H9 (cell line): ENCODE results near the gene LRP3. TPM values are rescaled to one million over a fixed set of nuclear protein-coding genes. Genes with fewer than 3 reads are reported as not detected.

Experiments used
- DNase-seq: peaks from one replicate; pipeline ENCODE4 v3.0.0-alpha.2; 2017
- H2AFZ ChIP-seq: one replicate; pipeline ENCODE4 v1.6.1; 2013; ENCODE audit warnings: mild to moderate bottlenecking, low read length, control low read depth, moderate library complexity
- H2AK5ac ChIP-seq: 2 replicates; pipeline ENCODE4 v1.6.1; 2013; ENCODE audit warnings: low read length, control low read depth, mixed read lengths; ENCODE audit not compliant: insufficient read length
- H2BK120ac ChIP-seq: one replicate; pipeline ENCODE4 v1.6.1; 2013; ENCODE audit warnings: low read depth, mild to moderate bottlenecking, low read length, control low read depth, inconsistent platforms; ENCODE audit not compliant: poor library complexity, severe bottlenecking
- H2BK12ac ChIP-seq: 2 replicates; pipeline ENCODE4 v1.6.1; 2013; ENCODE audit warnings: low read length, control low read depth, mixed read lengths, low read depth; ENCODE audit not compliant: insufficient read length
- H2BK15ac ChIP-seq: 2 replicates; pipeline ENCODE4 v1.6.1; 2013; ENCODE audit warnings: low read depth, low read length, control low read depth
- H2BK20ac ChIP-seq: one replicate; pipeline ENCODE4 v1.6.1; 2013; ENCODE audit warnings: low read depth, mild to moderate bottlenecking, low read length, control low read depth, inconsistent platforms; ENCODE audit not compliant: poor library complexity, severe bottlenecking
- H2BK5ac ChIP-seq: 2 replicates; pipeline ENCODE4 v1.6.1; 2013; ENCODE audit warnings: low read length, control low read depth, mixed read lengths; ENCODE audit not compliant: insufficient read length
- H3K14ac ChIP-seq: 2 replicates; pipeline ENCODE4 v1.6.1; 2013; ENCODE audit warnings: low read length, control low read depth; ENCODE audit not compliant: insufficient read depth
- H3K18ac ChIP-seq: 2 replicates; pipeline ENCODE4 v1.6.1; 2013; ENCODE audit warnings: low read depth, mild to moderate bottlenecking, mixed read lengths, low read length, control low read depth; ENCODE audit not compliant: insufficient read length
- H3K23ac ChIP-seq: 2 replicates; pipeline ENCODE4 v1.6.1; 2013; ENCODE audit warnings: low read length, control low read depth, mixed read lengths, low read depth; ENCODE audit not compliant: insufficient read length
- H3K23me2 ChIP-seq: 2 replicates; pipeline ENCODE4 v1.6.1; 2013; ENCODE audit warnings: low read depth, mild to moderate bottlenecking, mixed read lengths, low read length, control low read depth; ENCODE audit not compliant: insufficient read length, poor library complexity, severe bottlenecking
- H3K27ac ChIP-seq: 2 replicates; pipeline ENCODE4 v1.5.1; 2013; ENCODE audit warnings: low read length, control low read depth, mixed read lengths, low read depth; ENCODE audit not compliant: insufficient read length
- H3K27me3 ChIP-seq: 2 replicates; pipeline ENCODE4 v1.6.1; 2013; ENCODE audit warnings: low read length, control low read depth, inconsistent platforms; ENCODE audit not compliant: insufficient read depth
- H3K4ac ChIP-seq: 2 replicates; pipeline ENCODE4 v1.6.1; 2013; ENCODE audit warnings: low read depth, mild to moderate bottlenecking, control low read depth, inconsistent platforms, low read length, moderate library complexity
- H3K4me1 ChIP-seq: 2 replicates; pipeline ENCODE4 v1.6.1; 2013; ENCODE audit warnings: low read length, control low read depth, inconsistent platforms; ENCODE audit not compliant: insufficient read depth
- H3K4me2 ChIP-seq: 2 replicates; pipeline ENCODE4 v1.6.1; 2013; ENCODE audit warnings: low read length, control low read depth, mixed read lengths; ENCODE audit not compliant: insufficient read length, insufficient read depth
- H3K56ac ChIP-seq: 2 replicates; pipeline ENCODE4 v1.6.1; 2013; ENCODE audit warnings: low read depth, mild to moderate bottlenecking, mixed read lengths, low read length, control low read depth; ENCODE audit not compliant: insufficient read length
- H3K79me1 ChIP-seq: 2 replicates; pipeline ENCODE4 v1.6.1; 2013; ENCODE audit warnings: low read depth, mild to moderate bottlenecking, moderate library complexity, low read length, control low read depth, inconsistent platforms; ENCODE audit not compliant: insufficient read depth, poor library complexity, severe bottlenecking
- H3K79me2 ChIP-seq: 2 replicates; pipeline ENCODE4 v1.6.1; 2013; ENCODE audit warnings: low read length, control low read depth, inconsistent platforms; ENCODE audit not compliant: insufficient read depth
- H3K9ac ChIP-seq: 2 replicates; pipeline ENCODE4 v1.6.1; 2013; ENCODE audit warnings: low read length, control low read depth, mixed read lengths; ENCODE audit not compliant: insufficient read length; ENCODE audit errors: extremely low read depth
- H3K9me3 ChIP-seq: one replicate; pipeline ENCODE4 v1.6.1; 2013; ENCODE audit warnings: low read depth, low read length, inconsistent platforms; ENCODE audit not compliant: control insufficient read depth
- H3T11ph ChIP-seq: one replicate; pipeline ENCODE4 v1.6.1; 2013; ENCODE audit warnings: mild to moderate bottlenecking, low read length, control low read depth, inconsistent platforms
- H4K20me1 ChIP-seq: one replicate; pipeline ENCODE4 v1.6.1; 2013; ENCODE audit not compliant: control insufficient read depth, insufficient read length, insufficient read depth
- H4K5ac ChIP-seq: 2 replicates; pipeline ENCODE4 v1.6.1; 2013; ENCODE audit warnings: low read depth, mild to moderate bottlenecking, mixed read lengths, low read length, control low read depth; ENCODE audit not compliant: insufficient read length
- H4K8ac ChIP-seq: replicated peaks from 2 replicates; pipeline ENCODE4 v1.6.1; 2013; ENCODE audit warnings: low read length, control low read depth, mixed read lengths, low read depth; ENCODE audit not compliant: insufficient read length
- H4K91ac ChIP-seq: 2 replicates; pipeline ENCODE4 v1.6.1; 2013; ENCODE audit warnings: low read depth, mild to moderate bottlenecking, moderate library complexity, mixed read lengths, low read length, control low read depth; ENCODE audit not compliant: insufficient read length
- H3K27ac Mint-ChIP-seq, 3 experiments: 2 replicates in 2 of 3; 3 replicates in 1 of 3; pipeline ENCODE4 v1.8.0; 2020 to 2021; ENCODE audit warnings: mixed read lengths in 3 of 3, mild to moderate bottlenecking in 1 of 3, moderate library complexity in 1 of 3
- H3K27me3 Mint-ChIP-seq: 2 replicates; pipeline ENCODE4 v1.8.0; 2021; ENCODE audit warnings: low read depth, mild to moderate bottlenecking, moderate library complexity, mixed read lengths
- H3K36me3 Mint-ChIP-seq, 3 experiments: 2 replicates in 2 of 3; 3 replicates in 1 of 3; pipeline ENCODE4 v1.8.0; 2020 to 2021; ENCODE audit warnings: low read depth in 3 of 3, mixed read lengths in 3 of 3; ENCODE audit not compliant: insufficient read depth in 1 of 3
- H3K4me1 Mint-ChIP-seq, 2 experiments: 2 replicates each; pipeline ENCODE4 v1.8.0; 2020; ENCODE audit warnings: mixed read lengths in 2 of 2
- H3K4me3 Mint-ChIP-seq, 2 experiments: 2 replicates in 1 of 2; 3 replicates in 1 of 2; pipeline ENCODE4 v1.8.0; 2020 to 2021; ENCODE audit warnings: mild to moderate bottlenecking in 2 of 2, mixed read lengths in 2 of 2, moderate library complexity in 1 of 2
- H3K9me3 Mint-ChIP-seq, 2 experiments: 2 replicates in 1 of 2; 3 replicates in 1 of 2; pipeline ENCODE4 v1.8.0; 2020; ENCODE audit warnings: mild to moderate bottlenecking in 2 of 2, mixed read lengths in 2 of 2, moderate library complexity in 1 of 2
- CTCF ChIP-seq: fragments of 200-600 bp; sonication (generic); conservative IDR thresholded peaks from 3 replicates; pipeline ENCODE4 v1.8.0; 2021; ENCODE audit warnings: antibody characterized with exemption, mild to moderate bottlenecking
- WGBS: extraction: QIAGEN DNeasy Blood & Tissue Kit; methylation state at CpG from one replicate; pipeline ENCODE4 v1.1.7; 2013; ENCODE audit warnings: missing lambda C conversion rate, low lambda C conversion rate, mixed read lengths; ENCODE audit not compliant: insufficient read length; ENCODE audit errors: extremely low coverage; 5-methylcytosine and 5-hydroxymethylcytosine counted together
- total RNA-seq: library from RNA; stranded (reverse); gene quantifications from 2 replicates; pipeline ENCODE4 v1.2.1, GENCODE V29; 2021

The LRP3 gene
- total RNA-seq, 1 experiment from 2014 or later = 29.2 TPM

- no peak overlapping the region for H4K91ac ChIP-seq
Measured at GRCh38 chr19:33236696-33237390, 42.7 kb downstream of the LRP3 start.

More at GRCh38 chr19:33236696-33237390, 42.7 kb downstream of the LRP3 start:
- H2BK12ac ChIP-seq = no peak overlapping the region
- H2BK15ac ChIP-seq = no peak overlapping the region
- no peak overlapping the region for H2BK5ac ChIP-seq
- H4K20me1 ChIP-seq = no peaks in the 10 kb centered on the region
- H4K5ac ChIP-seq = no peak overlapping the region
- no peak overlapping the region for H3K4me2 ChIP-seq
- Mint-ChIP-seq H3K4me1 (peaks cover 3 to 4% of the 10 kb centered on the region in 2 experiments; a peak in 1 of 4 replicates), H3K9me3 (no peaks in the 10 kb centered on the region), H3K4me3 (no peak overlapping the region), H3K27me3 (peaks cover 10% of the 10 kb centered on the region), H3K36me3 (no peaks in the 10 kb centered on the region), H3K27ac (0 out of 7 replicates have a peak overlapping the region, but pooled peaks of 1 of the 3 experiments have one; percentile 62)
- H3K4ac ChIP-seq = no peak overlapping the region
- no peak overlapping the region for H3K14ac ChIP-seq
- no peak overlapping the region for H3K56ac ChIP-seq
- no peaks in the 10 kb centered on the region for H3K79me1 ChIP-seq
- no peak overlapping the region for H2AFZ ChIP-seq
- H3K27me3 ChIP-seq = no peaks in the 10 kb centered on the region
- no peaks in the 10 kb centered on the region for H3K4me1 ChIP-seq
- H3K79me2 ChIP-seq = no peaks in the 10 kb centered on the region
- H2AK5ac ChIP-seq = no peak overlapping the region
- H3T11ph ChIP-seq = no peak overlapping the region
- no peak overlapping the region for H3K9ac ChIP-seq
- DNase-seq = no peak
- no CpG with 5 or more reads among the region's 16 CpGs for WGBS
- no peak overlapping the region for H4K8ac ChIP-seq
- no peak overlapping the region for H2BK20ac ChIP-seq
- no peak overlapping the region for H2BK120ac ChIP-seq
- no peak overlapping the region for H3K27ac ChIP-seq
- H3K18ac ChIP-seq = no peak overlapping the region
- no peaks in the 10 kb centered on the region for H3K9me3 ChIP-seq
- no peaks in the 10 kb centered on the region for H3K23me2 ChIP-seq
- no peak overlapping the region for H3K23ac ChIP-seq
- no peak; the same call in 2 of the 3 replicates for TF ChIP-seq CTCF
